ENCODE measurements around the gene PARP15.

The PARP15 gene

GRCh38 chr3:122538956-122539490 lies 38.4 kb upstream of the PARP15 start:
- no peak overlapping the region for H3K4me3 ChIP-seq (ENCODE audit: low read depth, low read length)
- no peak for TF ChIP-seq CTCF (conservative IDR thresholded peaks at IDR 0.05; ENCODE audit: low read depth, low read length)
- no peak for DNase-seq (ENCODE audit: low read depth)

GRCh38 chr3:122546151-122546550 lies 31.3 kb upstream of the PARP15 start:
- DNase-seq (ENCODE audit: low read depth): no peak
- H3K4me3 ChIP-seq (ENCODE audit: low read depth, low read length): no peak overlapping the region
- no peak for TF ChIP-seq CTCF (conservative IDR thresholded peaks at IDR 0.05; ENCODE audit: low read depth, low read length)

- DNase-seq (ENCODE audit: low read depth): no peak
- no peak overlapping the region for H3K4me3 ChIP-seq (ENCODE audit: low read depth, low read length)
- no peak for TF ChIP-seq CTCF (conservative IDR thresholded peaks at IDR 0.05; ENCODE audit: low read depth, low read length)
Measured at GRCh38 chr3:122548076-122548475, 29.4 kb upstream of the PARP15 start.

- no peak for TF ChIP-seq CTCF (conservative IDR thresholded peaks at IDR 0.05; ENCODE audit: low read depth, low read length)
- H3K4me3 ChIP-seq (ENCODE audit: low read depth, low read length): no peak overlapping the region
- DNase-seq (ENCODE audit: low read depth): no peak
Measured at GRCh38 chr3:122548619-122549018, 28.8 kb upstream of the PARP15 start.

- H3K4me3 ChIP-seq (ENCODE audit: low read depth, low read length): no peak overlapping the region
- no peak for TF ChIP-seq CTCF (conservative IDR thresholded peaks at IDR 0.05; ENCODE audit: low read depth, low read length)
- DNase-seq (ENCODE audit: low read depth): no peak
Measured at GRCh38 chr3:122553171-122553570, 24.3 kb upstream of the PARP15 start.

GRCh38 chr3:122555275-122556071 lies 22.0 kb upstream of the PARP15 start:
- no peak for TF ChIP-seq CTCF (conservative IDR thresholded peaks at IDR 0.05; ENCODE audit: low read depth, low read length)
- no peak overlapping the region for H3K4me3 ChIP-seq (ENCODE audit: low read depth, low read length)
- peak; percentile 53 for DNase-seq (ENCODE audit: low read depth)

GRCh38 chr3:122557356-122557755 lies 20.1 kb upstream of the PARP15 start:
- TF ChIP-seq CTCF (conservative IDR thresholded peaks at IDR 0.05; ENCODE audit: low read depth, low read length): no peak
- no peak for DNase-seq (ENCODE audit: low read depth)
- H3K4me3 ChIP-seq (ENCODE audit: low read depth, low read length): no peak overlapping the region
